ENCODE measurements around the gene PPFIBP2.

Gene PPFIBP2

GRCh38 chr11:7525424-7525823 lies 11.6 kb downstream of the PPFIBP2 start:
- H3K9me3 ChIP-seq (ENCODE audit: insufficient read depth, low read length), result no peaks in the 10 kb centered on the region
- TF ChIP-seq ZNF274 (IDR thresholded peaks at IDR 0.05; ENCODE audit: low read depth, low read length), result no peak
- TF ChIP-seq SUZ12 (IDR thresholded peaks at IDR 0.05; ENCODE audit: extremely low read depth, insufficient read depth, insufficient read length), result no peak
- no peak for TF ChIP-seq YY1 (IDR thresholded peaks at IDR 0.05; ENCODE audit: insufficient read depth, insufficient read length)
- H3K4me3 ChIP-seq (ENCODE audit: insufficient read length, low read depth), result no peak overlapping the region
- no peak for DNase-seq (ENCODE audit: low read depth, low spot score)
- H3K36me3 ChIP-seq (ENCODE audit: insufficient read depth, insufficient read length, low read length), result no peaks in the 10 kb centered on the region
- H3K4me1 ChIP-seq (ENCODE audit: insufficient read depth, insufficient read length), result no peaks in the 10 kb centered on the region
- no peak overlapping the region for H3K9ac ChIP-seq (ENCODE audit: insufficient read length, low read depth)
- no peaks in the 10 kb centered on the region for H3K27me3 ChIP-seq (ENCODE audit: insufficient read depth, insufficient read length)

- H3K4me3 ChIP-seq (ENCODE audit: insufficient read length, low read depth), result no peak overlapping the region
- H3K36me3 ChIP-seq (ENCODE audit: insufficient read depth, insufficient read length, low read length), result no peaks in the 10 kb centered on the region
- no peak overlapping the region for H3K9ac ChIP-seq (ENCODE audit: insufficient read length, low read depth)
- TF ChIP-seq ZNF274 (IDR thresholded peaks at IDR 0.05; ENCODE audit: low read depth, low read length), result no peak
- TF ChIP-seq SUZ12 (IDR thresholded peaks at IDR 0.05; ENCODE audit: extremely low read depth, insufficient read depth, insufficient read length), result no peak
- TF ChIP-seq YY1 (IDR thresholded peaks at IDR 0.05; ENCODE audit: insufficient read depth, insufficient read length), result no peak
- no peak for DNase-seq (ENCODE audit: low read depth, low spot score)
- H3K4me1 ChIP-seq (ENCODE audit: insufficient read depth, insufficient read length), result no peaks in the 10 kb centered on the region
- no peaks in the 10 kb centered on the region for H3K9me3 ChIP-seq (ENCODE audit: insufficient read depth, low read length)
- H3K27me3 ChIP-seq (ENCODE audit: insufficient read depth, insufficient read length), result no peaks in the 10 kb centered on the region
Measured at GRCh38 chr11:7527029-7527428, 13.2 kb downstream of the PPFIBP2 start.

GRCh38 chr11:7528514-7529049 lies 14.8 kb downstream of the PPFIBP2 start:
- no peaks in the 10 kb centered on the region for H3K36me3 ChIP-seq (ENCODE audit: insufficient read depth, insufficient read length, low read length)
- no peak for TF ChIP-seq YY1 (IDR thresholded peaks at IDR 0.05; ENCODE audit: insufficient read depth, insufficient read length)
- TF ChIP-seq ZNF274 (IDR thresholded peaks at IDR 0.05; ENCODE audit: low read depth, low read length), result no peak
- TF ChIP-seq SUZ12 (IDR thresholded peaks at IDR 0.05; ENCODE audit: extremely low read depth, insufficient read depth, insufficient read length), result no peak

GRCh38 chr11:7530013-7530640 lies 16.3 kb downstream of the PPFIBP2 start:
- H3K36me3 ChIP-seq (ENCODE audit: insufficient read depth, insufficient read length, low read length), result no peaks in the 10 kb centered on the region
- H3K4me3 ChIP-seq (ENCODE audit: insufficient read length, low read depth), result no peak overlapping the region
- no peaks in the 10 kb centered on the region for H3K9me3 ChIP-seq (ENCODE audit: insufficient read depth, low read length)
- DNase-seq (ENCODE audit: low read depth, low spot score), result no peak
- peaks cover 2% of the 10 kb centered on the region for H3K4me1 ChIP-seq (ENCODE audit: insufficient read depth, insufficient read length)
- no peak overlapping the region for H3K9ac ChIP-seq (ENCODE audit: insufficient read length, low read depth)
- TF ChIP-seq SUZ12 (IDR thresholded peaks at IDR 0.05; ENCODE audit: extremely low read depth, insufficient read depth, insufficient read length) (no peak), ZNF274 (IDR thresholded peaks at IDR 0.05; ENCODE audit: low read depth, low read length) (no peak), YY1 (IDR thresholded peaks at IDR 0.05; ENCODE audit: insufficient read depth, insufficient read length) (no peak)
- H3K27me3 ChIP-seq (ENCODE audit: insufficient read depth, insufficient read length), result no peaks in the 10 kb centered on the region

More at GRCh38 chr11:7528514-7529049, 14.8 kb downstream of the PPFIBP2 start:
- no peaks in the 10 kb centered on the region for H3K27me3 ChIP-seq (ENCODE audit: insufficient read depth, insufficient read length)
- no peaks in the 10 kb centered on the region for H3K9me3 ChIP-seq (ENCODE audit: insufficient read depth, low read length)
- no peak for DNase-seq (ENCODE audit: low read depth, low spot score)
- H3K4me1 ChIP-seq (ENCODE audit: insufficient read depth, insufficient read length), result peaks cover 2% of the 10 kb centered on the region
- H3K9ac ChIP-seq (ENCODE audit: insufficient read length, low read depth), result no peak overlapping the region
- no peak overlapping the region for H3K4me3 ChIP-seq (ENCODE audit: insufficient read length, low read depth)

- H3K4me3 ChIP-seq (ENCODE audit: insufficient read length, low read depth), result no peak overlapping the region
- DNase-seq (ENCODE audit: low read depth, low spot score), result no peak
Measured at GRCh38 chr11:7531011-7531410, 17.2 kb downstream of the PPFIBP2 start.

GRCh38 chr11:7532405-7533145 lies 18.8 kb downstream of the PPFIBP2 start:
- Histone ChIP-seq H3K9ac (ENCODE audit: insufficient read length, low read depth) (no peak overlapping the region), H3K4me1 (ENCODE audit: insufficient read depth, insufficient read length) (peaks cover 2% of the 10 kb centered on the region), H3K27me3 (ENCODE audit: insufficient read depth, insufficient read length) (no peaks in the 10 kb centered on the region), H3K9me3 (ENCODE audit: insufficient read depth, low read length) (no peaks in the 10 kb centered on the region), H3K4me3 (ENCODE audit: insufficient read length, low read depth) (no peak overlapping the region), H3K36me3 (ENCODE audit: insufficient read depth, insufficient read length, low read length) (no peaks in the 10 kb centered on the region)
- TF ChIP-seq SUZ12 (IDR thresholded peaks at IDR 0.05; ENCODE audit: extremely low read depth, insufficient read depth, insufficient read length) (no peak), ZNF274 (IDR thresholded peaks at IDR 0.05; ENCODE audit: low read depth, low read length) (no peak), YY1 (IDR thresholded peaks at IDR 0.05; ENCODE audit: insufficient read depth, insufficient read length) (no peak)
- DNase-seq (ENCODE audit: low read depth, low spot score), result no peak

More at GRCh38 chr11:7531011-7531410, 17.2 kb downstream of the PPFIBP2 start:
- Histone ChIP-seq H3K9ac (ENCODE audit: insufficient read length, low read depth) (no peak overlapping the region), H3K9me3 (ENCODE audit: insufficient read depth, low read length) (no peaks in the 10 kb centered on the region), H3K27me3 (ENCODE audit: insufficient read depth, insufficient read length) (no peaks in the 10 kb centered on the region), H3K36me3 (ENCODE audit: insufficient read depth, insufficient read length, low read length) (no peaks in the 10 kb centered on the region), H3K4me1 (ENCODE audit: insufficient read depth, insufficient read length) (peaks cover 2% of the 10 kb centered on the region)
- TF ChIP-seq YY1 (IDR thresholded peaks at IDR 0.05; ENCODE audit: insufficient read depth, insufficient read length) (no peak), ZNF274 (IDR thresholded peaks at IDR 0.05; ENCODE audit: low read depth, low read length) (no peak), SUZ12 (IDR thresholded peaks at IDR 0.05; ENCODE audit: extremely low read depth, insufficient read depth, insufficient read length) (no peak)

All from NT2/D1 (cell line).